Measurements from ENCODE around the gene COL5A1.

Gene COL5A1

DNA sequence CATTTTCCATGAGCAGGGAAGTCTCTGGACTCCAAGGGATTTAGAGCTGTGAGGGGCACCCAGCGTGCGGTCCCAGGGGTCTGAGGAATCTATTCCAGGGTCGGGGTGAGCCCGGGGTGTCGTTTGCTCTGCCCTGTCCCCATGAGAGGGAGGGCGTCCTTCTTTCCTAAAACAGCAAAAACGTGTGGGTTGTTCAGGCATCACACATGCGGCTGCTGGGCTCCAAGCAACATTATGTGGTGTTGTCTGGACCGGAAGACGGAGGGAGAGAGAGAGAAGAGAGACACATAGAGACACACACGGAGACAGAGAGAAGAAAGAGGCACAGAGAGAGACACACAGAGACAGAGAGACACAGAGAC, 42.7 kb upstream of the COL5A1 start:
- DNase-seq (ENCODE audit: low spot score): no peak
- H3K27me3 ChIP-seq (ENCODE audit: insufficient read depth, poor library complexity, severe bottlenecking): no peaks in the 10 kb centered on the region

GRCh38 chr9:134600371-134600770, 41.2 kb upstream of the COL5A1 start:
- ATAC-seq (ENCODE audit: low read depth): no peak
- Histone ChIP-seq H3K36me3 (ENCODE audit: low read depth) (no peaks in the 10 kb centered on the region), H3K27ac (ENCODE audit: poor library complexity, severe bottlenecking) (no peak overlapping the region)

More for the DNA sequence above, 42.7 kb upstream of the COL5A1 start:
- Histone ChIP-seq H3K9me3 (ENCODE audit: severe bottlenecking) (no peaks in the 10 kb centered on the region), H3K27ac (ENCODE audit: poor library complexity, severe bottlenecking) (no peak overlapping the region), H3K4me1 (ENCODE audit: insufficient read depth, poor library complexity, severe bottlenecking) (peaks cover 9% of the 10 kb centered on the region), H3K36me3 (ENCODE audit: low read depth) (no peaks in the 10 kb centered on the region), H3K4me3 (ENCODE audit: severe bottlenecking) (no peak overlapping the region)
- ATAC-seq (ENCODE audit: low read depth): no peak
- TF ChIP-seq, protein P1, sequence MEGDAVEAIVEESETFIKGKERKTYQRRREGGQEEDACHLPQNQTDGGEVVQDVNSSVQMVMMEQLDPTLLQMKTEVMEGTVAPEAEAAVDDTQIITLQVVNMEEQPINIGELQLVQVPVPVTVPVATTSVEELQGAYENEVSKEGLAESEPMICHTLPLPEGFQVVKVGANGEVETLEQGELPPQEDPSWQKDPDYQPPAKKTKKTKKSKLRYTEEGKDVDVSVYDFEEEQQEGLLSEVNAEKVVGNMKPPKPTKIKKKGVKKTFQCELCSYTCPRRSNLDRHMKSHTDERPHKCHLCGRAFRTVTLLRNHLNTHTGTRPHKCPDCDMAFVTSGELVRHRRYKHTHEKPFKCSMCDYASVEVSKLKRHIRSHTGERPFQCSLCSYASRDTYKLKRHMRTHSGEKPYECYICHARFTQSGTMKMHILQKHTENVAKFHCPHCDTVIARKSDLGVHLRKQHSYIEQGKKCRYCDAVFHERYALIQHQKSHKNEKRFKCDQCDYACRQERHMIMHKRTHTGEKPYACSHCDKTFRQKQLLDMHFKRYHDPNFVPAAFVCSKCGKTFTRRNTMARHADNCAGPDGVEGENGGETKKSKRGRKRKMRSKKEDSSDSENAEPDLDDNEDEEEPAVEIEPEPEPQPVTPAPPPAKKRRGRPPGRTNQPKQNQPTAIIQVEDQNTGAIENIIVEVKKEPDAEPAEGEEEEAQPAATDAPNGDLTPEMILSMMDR (IDR thresholded peaks at IDR 0.05; ENCODE audit: poor library complexity, severe bottlenecking): no peak

GRCh38 chr9:134600836-134601638, 40.6 kb upstream of the COL5A1 start:
- TF ChIP-seq, protein P1 (IDR thresholded peaks at IDR 0.05; ENCODE audit: poor library complexity, severe bottlenecking): no peak
- H3K27me3 ChIP-seq (ENCODE audit: insufficient read depth, poor library complexity, severe bottlenecking): no peaks in the 10 kb centered on the region
- no peaks in the 10 kb centered on the region for H3K9me3 ChIP-seq (ENCODE audit: severe bottlenecking)
- H3K4me1 ChIP-seq (ENCODE audit: insufficient read depth, poor library complexity, severe bottlenecking): peaks cover 9% of the 10 kb centered on the region
- no peak overlapping the region for H3K4me3 ChIP-seq (ENCODE audit: severe bottlenecking)
- H3K36me3 ChIP-seq (ENCODE audit: low read depth): no peaks in the 10 kb centered on the region
- DNase-seq (ENCODE audit: low spot score) (no peak), ATAC-seq (ENCODE audit: low read depth) (no peak)
- H3K27ac ChIP-seq (ENCODE audit: poor library complexity, severe bottlenecking): peak overlapping the region; percentile 70

More at GRCh38 chr9:134600371-134600770, 41.2 kb upstream of the COL5A1 start:
- TF ChIP-seq, protein P1 (IDR thresholded peaks at IDR 0.05; ENCODE audit: poor library complexity, severe bottlenecking): no peak
- no peaks in the 10 kb centered on the region for H3K9me3 ChIP-seq (ENCODE audit: severe bottlenecking)
- no peak for DNase-seq (ENCODE audit: low spot score)
- H3K4me3 ChIP-seq (ENCODE audit: severe bottlenecking): no peak overlapping the region
- no peaks in the 10 kb centered on the region for H3K27me3 ChIP-seq (ENCODE audit: insufficient read depth, poor library complexity, severe bottlenecking)
- H3K4me1 ChIP-seq (ENCODE audit: insufficient read depth, poor library complexity, severe bottlenecking): peaks cover 9% of the 10 kb centered on the region

GRCh38 chr9:134601764-134602163, 39.8 kb upstream of the COL5A1 start:
- no peaks in the 10 kb centered on the region for H3K9me3 ChIP-seq (ENCODE audit: severe bottlenecking)
- no peak overlapping the region for H3K4me3 ChIP-seq (ENCODE audit: severe bottlenecking)
- H3K27me3 ChIP-seq (ENCODE audit: insufficient read depth, poor library complexity, severe bottlenecking): no peaks in the 10 kb centered on the region
- H3K4me1 ChIP-seq (ENCODE audit: insufficient read depth, poor library complexity, severe bottlenecking): peaks cover 9% of the 10 kb centered on the region
- no peaks in the 10 kb centered on the region for H3K36me3 ChIP-seq (ENCODE audit: low read depth)
- DNase-seq (ENCODE audit: low spot score) (no peak), ATAC-seq (ENCODE audit: low read depth) (no peak)
- H3K27ac ChIP-seq (ENCODE audit: poor library complexity, severe bottlenecking): peak overlapping the region; percentile 70
- TF ChIP-seq, protein P1 (IDR thresholded peaks at IDR 0.05; ENCODE audit: poor library complexity, severe bottlenecking): no peak

Data from RWPE2 (cell line).